Adrenal gland (tissue), 5 donors: ENCODE data around the gene SMIM44.

ENCODE experiments used
- POLR2A ChIP-seq, 2 donors: fragments of 450-650 bp; IDR thresholded peaks; one replicate each; pipeline ENCODE4 v1.6.1; 2017; ENCODE audit warnings: antibody characterized with exemption in 2 of 2, mild to moderate bottlenecking in 2 of 2, moderate library complexity in 1 of 2
- TF ChIP-seq, protein P1 (sequence below), 6 experiments: fragments of 450-650 bp in 4 of 6; fragments of 200-600 bp in 2 of 6; sonication (generic) in 1 of 6; IDR thresholded peaks; 1 replicate in 5 of 6; 2 replicates in 1 of 6; pipeline versions ENCODE4 v1.5.1 to v1.8.0; 2016 to 2021; ENCODE audit warnings: antibody characterized with exemption in 6 of 6, mild to moderate bottlenecking in 2 of 6, moderate library complexity in 1 of 6
- donor health status: DM: no; HTN: no; CAD: no.

DNA sequence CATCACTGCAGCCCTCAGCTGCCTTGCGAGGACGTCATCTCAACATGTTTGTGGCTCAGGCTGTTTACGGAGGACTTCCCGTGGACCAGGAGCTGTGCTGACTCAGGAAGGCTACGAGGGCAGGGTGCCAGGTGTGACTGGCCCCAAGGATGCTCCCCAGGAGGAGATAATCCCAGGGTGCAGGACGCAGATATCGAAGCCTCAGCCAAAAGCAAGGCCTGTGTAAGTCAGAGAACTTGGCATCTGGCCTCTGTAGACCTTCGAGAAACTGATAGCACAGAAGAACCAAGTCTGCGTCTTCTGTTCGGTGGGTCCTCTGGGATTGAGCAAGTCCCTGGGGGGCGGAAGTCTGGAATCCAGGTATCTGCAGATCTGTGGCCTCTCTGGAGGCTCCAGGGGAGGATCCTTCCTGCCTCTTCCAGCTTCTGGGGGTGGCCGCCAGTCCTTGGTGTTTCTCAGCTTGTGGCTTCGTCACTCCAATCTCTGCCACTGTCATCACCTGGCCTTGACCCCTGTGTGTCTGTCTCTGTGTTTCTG lies 19.9 kb upstream of the SMIM44 start:
- TF ChIP-seq, protein P1, sequence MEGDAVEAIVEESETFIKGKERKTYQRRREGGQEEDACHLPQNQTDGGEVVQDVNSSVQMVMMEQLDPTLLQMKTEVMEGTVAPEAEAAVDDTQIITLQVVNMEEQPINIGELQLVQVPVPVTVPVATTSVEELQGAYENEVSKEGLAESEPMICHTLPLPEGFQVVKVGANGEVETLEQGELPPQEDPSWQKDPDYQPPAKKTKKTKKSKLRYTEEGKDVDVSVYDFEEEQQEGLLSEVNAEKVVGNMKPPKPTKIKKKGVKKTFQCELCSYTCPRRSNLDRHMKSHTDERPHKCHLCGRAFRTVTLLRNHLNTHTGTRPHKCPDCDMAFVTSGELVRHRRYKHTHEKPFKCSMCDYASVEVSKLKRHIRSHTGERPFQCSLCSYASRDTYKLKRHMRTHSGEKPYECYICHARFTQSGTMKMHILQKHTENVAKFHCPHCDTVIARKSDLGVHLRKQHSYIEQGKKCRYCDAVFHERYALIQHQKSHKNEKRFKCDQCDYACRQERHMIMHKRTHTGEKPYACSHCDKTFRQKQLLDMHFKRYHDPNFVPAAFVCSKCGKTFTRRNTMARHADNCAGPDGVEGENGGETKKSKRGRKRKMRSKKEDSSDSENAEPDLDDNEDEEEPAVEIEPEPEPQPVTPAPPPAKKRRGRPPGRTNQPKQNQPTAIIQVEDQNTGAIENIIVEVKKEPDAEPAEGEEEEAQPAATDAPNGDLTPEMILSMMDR (IDR thresholded peaks at IDR 0.05) = no peak
- TF ChIP-seq POLR2A (IDR thresholded peaks at IDR 0.05) = no peak
